ENCODE data around the gene EXOC3L4. TPM values are rescaled to one million over a fixed set of nuclear protein-coding genes. Genes with fewer than 3 reads are reported as not detected.
A peak's percentile ranks its signal among the peaks of the same experiment; 100 is the strongest.
"Not testable (repeated sequence)": the region's sequence is repeated elsewhere in the genome, so short reads cannot be mapped to it uniquely, and the experiment has no call there.

EXOC3L4 gene
- total RNA-seq, 1 donor from 2014 or later, result not detected

DNA sequence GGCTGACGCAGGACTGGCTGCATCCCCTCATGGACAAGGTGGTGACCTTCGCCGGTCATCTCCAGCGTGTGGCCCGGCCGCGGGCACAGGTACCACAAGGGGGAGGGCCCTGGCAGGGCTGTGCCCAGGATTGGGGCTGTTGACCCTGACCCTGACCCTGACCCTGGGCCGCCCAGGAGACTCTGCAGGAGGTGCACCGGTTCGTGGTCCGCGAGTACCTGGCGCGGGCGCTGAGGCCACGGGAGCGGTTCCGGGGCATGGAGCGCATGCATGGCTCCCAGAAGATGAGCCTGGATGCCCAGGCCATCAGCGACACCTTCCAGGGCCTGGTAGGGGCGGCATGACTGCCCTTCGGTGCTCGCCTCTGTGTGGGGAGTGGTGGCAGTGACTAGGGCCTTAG, 12.9 kb downstream of the EXOC3L4 start:
- no peak for DNase-seq

DNA sequence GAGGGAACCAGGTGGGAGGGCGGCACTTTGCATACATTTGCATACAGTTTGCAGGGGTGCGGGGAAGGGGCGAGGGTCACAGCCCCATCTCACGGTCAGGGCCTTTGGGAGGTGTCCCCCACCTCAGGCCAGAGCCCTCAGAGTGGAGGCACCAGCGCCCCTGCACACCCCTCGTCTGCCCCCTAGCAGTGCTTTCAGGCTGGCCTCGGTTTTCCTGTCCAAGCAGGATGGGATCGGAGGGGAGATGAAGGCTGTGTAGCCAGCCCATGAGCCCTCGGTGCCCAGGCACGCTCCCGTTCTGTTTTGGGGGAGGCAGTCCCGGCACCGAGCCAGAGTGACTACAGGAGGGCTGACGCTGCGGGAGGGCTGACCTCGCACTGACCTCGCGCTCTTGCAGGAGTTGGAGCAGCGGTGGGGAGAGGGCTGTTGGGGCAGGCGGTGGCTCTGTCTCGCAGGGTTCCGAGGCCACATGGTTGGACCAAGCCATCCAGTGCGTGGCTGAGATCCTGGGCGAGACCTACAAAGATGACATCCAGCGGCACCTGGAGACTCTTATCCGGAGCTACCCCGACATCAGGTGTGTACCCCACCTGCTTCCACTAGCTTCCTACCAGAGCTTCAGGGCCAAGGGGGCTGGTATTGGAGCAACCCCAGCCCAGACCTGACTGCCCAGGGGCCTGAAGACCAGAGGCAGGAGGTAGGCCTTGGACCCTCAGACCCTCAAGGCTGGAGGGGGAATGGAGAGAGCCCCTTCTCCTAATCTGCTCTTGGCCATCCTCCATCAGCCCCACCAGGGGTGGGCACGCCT, 13.6 kb downstream of the EXOC3L4 start:
- no peak for DNase-seq

GRCh38 chr14:103108749-103109207, 14.3 kb downstream of the EXOC3L4 start:
- peak; percentile 28 for DNase-seq

DNA sequence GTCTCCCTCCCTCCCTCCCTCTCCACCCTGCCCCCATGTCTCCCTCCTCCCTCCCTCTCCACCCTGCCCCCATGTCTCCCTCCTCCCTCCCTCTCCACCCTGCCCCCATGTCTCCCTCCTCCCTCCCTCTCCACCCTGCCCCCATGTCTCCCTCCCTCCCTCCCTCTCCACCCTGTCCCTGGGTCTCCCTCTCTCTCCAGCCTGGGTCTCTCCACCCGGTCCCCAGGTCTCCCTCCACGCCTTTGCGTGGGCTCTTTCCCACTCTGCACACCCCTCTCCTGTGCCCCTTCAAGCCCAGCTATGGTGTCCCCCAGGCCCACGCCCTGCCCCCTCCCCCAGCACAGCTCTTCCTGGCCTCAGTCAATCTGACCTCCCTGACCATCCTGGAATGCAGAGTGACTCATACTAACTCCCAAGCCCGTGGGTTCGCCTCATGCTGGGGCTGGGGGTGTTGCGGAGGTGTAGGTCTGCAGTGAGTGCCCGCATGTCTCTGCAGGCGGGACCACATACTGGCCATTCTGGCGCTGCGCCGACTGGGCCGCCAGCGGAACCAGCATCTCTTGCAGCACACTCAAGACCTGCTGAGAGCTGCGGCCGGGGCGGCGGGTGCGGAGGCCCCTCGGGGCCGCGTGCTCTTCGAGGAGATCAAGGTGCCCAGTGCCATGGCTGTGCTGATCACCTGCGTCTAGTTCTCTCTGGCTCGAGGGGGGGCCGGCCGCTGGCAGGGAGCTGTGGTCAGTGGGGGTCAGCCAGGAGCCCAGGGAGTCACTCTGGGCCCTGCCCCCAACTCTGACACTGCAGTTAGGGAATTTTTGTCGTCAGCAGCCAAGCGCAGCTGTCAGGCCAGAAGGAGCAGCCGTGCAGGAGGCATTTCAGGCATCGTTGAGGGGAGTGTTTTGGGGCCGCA, 15.3 kb downstream of the EXOC3L4 start:
- peak; percentile 69 for DNase-seq

DNA sequence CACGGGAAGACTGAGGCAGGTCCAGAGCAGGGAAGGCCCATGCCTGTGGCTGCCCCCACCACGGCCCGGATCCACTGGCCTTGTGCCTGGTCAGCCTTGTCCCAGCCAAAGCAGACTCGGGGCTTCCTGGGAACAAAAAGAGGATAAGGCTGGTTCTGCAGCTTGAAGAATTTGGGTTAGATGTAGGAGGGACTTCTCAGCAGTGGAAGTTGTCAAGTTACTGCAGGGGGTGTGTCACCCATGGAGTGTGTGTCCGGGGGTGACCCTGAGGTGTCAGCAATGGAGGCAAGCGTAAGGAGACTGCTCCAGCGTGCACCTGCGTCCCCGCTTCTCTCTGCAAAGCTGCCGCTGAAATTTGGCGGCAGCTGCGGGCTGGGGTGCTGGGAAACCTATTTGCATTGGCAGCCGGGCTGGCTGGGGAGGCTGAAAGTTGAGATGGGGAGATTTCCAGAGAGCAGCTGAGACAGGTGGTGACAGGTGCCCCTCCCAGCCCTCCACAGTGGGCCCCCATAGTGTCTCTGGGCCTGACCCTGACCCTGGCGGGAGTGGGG, 16.2 kb downstream of the EXOC3L4 start:
- DNase-seq, result no peak

GRCh38 chr14:103111232-103111868, 16.8 kb downstream of the EXOC3L4 start:
- no peak for DNase-seq

GRCh38 chr14:103112400-103113243, 18.1 kb downstream of the EXOC3L4 start:
- peak; percentile 25 for DNase-seq

GRCh38 chr14:103113303-103113702, 18.8 kb downstream of the EXOC3L4 start:
- DNase-seq, result no peak

- no peak for DNase-seq
These were observed 19.2 kb downstream of the EXOC3L4 start for GRCh38 chr14:103113774-103114173.

GRCh38 chr14:103115086-103115679, 20.7 kb downstream of the EXOC3L4 start:
- not testable (repeated sequence) for DNase-seq

DNA sequence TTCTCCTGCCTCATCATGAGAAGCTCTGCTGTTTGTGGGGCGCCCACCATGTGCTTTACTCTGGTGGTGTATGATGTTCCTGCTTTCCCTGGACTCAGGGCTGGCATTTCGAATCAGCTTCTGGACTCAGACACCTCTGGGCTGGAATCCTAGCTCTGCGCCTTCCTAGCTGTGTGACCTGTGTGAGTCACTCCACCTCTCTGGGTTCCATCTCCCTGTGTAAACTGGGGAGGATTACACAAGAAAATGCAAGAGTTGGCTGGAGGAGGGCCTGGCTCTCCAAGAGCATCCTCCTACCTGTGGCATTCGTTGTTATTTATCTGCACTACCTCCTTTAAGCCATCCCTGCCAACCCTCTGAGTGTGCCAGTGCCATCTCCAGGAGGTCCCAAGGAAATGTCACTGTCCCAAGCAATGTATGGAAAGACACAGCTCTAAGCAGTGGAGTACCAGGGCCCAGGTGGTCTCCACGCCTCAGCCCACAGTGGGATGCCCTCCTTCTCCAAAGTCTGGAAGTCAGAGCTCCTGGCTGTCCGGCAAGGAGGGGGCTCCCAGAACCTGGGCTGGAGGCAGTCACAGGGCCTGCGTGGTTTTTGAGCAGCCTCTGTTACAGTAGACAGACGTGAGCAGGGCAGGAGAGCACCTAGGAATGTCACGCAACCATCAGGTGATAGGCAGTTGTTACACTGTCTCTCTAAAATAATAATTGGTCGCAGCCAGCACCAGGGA, 21.5 kb downstream of the EXOC3L4 start:
- no peak for DNase-seq

- DNase-seq, result no peak
These were observed 22.1 kb downstream of the EXOC3L4 start for GRCh38 chr14:103116636-103117035.

GRCh38 chr14:103117499-103117898, 23.0 kb downstream of the EXOC3L4 start:
- DNase-seq, result not testable (repeated sequence)

GRCh38 chr14:103118018-103118662, 23.6 kb downstream of the EXOC3L4 start:
- peak; percentile 66 for DNase-seq

DNA sequence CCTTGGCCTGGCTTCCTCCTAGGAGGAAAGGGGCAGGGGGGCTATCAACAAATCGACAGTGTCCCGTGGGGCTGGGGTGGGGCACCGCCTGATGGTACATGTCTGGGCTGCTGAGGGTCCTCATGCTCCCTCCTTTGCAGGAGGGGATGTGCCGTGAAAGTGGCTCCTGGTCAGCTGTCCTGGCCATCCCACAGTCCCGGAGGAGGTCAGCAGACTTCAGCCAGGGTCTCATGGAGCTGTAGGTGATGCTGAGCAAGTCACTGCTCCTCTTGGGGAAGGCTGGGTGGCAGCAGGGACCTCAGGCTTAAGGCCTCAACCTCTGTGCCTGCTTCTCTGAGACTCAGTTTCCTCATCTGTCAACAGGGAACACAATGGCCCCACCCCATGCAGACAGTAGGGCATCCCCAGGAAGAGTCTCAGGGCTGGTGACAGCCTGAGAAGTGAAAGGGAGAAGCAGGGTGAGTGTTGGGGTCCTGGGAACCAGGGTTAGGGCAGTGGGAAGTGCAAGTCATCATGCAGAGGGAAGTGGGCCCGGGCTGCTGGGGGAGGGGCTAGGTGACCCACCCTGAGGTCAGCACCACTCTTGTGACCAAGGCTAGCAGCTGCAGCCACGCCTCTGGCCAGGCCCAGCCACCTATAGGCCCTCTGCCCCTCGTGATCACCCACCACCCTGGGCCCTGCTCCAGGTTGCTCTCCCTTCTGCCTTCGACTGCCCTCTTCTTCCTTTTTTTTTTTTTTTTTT, 24.3 kb downstream of the EXOC3L4 start:
- no peak for DNase-seq

- not testable (repeated sequence) for DNase-seq
These were observed 25.0 kb downstream of the EXOC3L4 start for GRCh38 chr14:103119527-103119926.

DNA sequence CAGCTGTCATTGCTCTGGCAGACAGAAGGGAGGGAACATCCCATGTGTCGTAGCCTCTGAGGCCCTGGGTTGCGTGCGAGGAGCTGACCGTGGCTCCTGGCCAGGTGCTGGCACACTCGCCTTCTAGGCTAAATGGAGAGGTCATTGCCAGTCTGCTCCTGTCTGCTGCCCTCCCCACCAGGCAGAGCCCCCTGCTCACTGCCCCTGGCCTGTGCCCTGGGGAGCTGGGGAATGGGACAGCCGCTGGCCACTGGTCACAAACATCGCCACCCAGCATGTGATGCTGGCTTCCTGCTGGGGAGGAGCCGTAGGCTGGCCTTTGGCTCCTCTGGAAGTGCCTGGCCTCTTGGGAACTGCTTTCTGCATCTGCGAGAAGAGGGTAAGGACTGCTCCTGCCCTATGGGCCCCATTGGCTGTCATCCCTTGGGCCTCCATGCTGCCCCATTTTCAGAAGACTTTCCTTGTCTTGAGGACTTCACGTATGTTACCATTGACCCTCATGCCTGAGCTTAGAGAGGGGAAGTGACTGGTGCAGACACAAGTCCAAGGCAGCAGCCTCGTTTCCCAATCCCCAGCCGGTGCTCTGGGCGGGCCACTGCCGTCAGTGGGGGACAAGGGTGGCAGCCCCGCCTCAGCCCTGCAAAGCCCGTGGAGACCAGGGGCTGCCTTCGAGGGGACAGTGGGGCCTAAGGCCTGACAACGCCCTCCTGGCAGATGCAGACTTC, 26.8 kb downstream of the EXOC3L4 start:
- DNase-seq, result peak; percentile 39

DNA sequence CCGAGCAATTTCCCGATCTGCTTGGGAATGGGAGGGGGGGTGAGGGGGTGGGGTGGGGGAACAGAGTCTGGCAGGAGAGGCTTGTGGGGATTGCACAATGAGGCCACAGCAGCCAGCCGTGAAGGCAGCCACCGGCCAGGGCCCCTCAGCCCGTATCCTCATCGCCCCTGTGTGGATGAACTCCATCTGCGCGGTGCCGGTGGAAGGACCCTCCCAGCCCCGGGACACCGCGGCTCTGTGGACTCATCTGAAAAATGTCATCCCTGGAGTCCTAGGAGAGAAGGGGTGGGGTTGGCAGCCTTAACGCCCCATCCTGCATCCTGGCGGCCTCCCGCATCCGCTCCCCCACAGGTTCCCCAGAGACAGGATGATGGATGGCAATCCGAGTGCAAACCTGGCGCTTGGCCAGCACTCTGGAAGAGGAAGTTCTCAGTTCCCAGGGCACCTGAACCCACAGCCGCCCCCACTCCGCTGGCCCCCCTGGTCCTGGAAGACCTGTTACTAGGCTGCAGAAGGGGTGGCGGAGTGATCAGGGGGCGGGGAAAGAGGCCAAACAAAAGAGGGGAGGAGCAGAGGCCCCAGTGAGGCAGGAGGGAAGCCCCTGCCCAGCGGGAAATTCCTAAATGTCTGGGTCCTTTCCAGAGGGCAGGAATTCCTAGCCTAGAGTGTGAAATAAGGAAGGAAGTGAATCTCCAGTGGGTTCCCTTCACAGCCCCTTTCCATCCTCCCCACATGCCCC, 27.5 kb downstream of the EXOC3L4 start:
- DNase-seq, result peak; percentile 89
